ENCODE data around the gene FAM209B. TPM values are rescaled to one million over a fixed set of nuclear protein-coding genes. Genes with fewer than 3 reads are reported as not detected.

Gene FAM209B
- total RNA-seq, 1 experiment from 2014 or later, result 0.92 TPM

DNA sequence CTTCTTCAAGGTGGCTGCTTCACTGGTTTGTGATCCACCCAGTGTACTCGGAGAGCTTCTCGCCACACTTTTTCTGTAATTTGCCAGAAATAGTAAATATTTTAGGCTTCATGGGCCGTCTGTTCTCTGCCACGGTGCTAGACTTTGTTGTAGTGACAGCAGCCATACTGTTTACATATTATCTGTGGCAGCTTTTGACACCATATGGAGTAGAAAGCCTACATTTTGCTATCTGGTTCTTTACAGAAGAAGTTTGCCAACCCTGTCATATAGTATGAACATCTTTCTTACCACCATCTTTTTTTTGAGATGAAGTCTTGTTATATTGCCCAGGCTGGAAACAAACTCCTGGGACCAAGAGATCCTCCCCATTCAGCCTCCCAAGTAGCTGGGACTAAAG is 32.5 kb downstream of the FAM209B start:
- Histone ChIP-seq H4K8ac (replicated peaks; ENCODE audit: insufficient read length, low read depth, low read length) (no peak overlapping the region), H3K79me1 (ENCODE audit: insufficient read depth, low read depth, low read length, poor library complexity, severe bottlenecking) (no peaks in the 10 kb centered on the region), H3K4me2 (ENCODE audit: insufficient read depth, insufficient read length, low read length) (no peak overlapping the region), H3K23ac (ENCODE audit: insufficient read length, low read depth, low read length) (no peak overlapping the region), H3K23me2 (ENCODE audit: insufficient read length, low read depth, low read length, poor library complexity, severe bottlenecking) (no peaks in the 10 kb centered on the region), H4K5ac (ENCODE audit: insufficient read length, low read depth, low read length) (no peak overlapping the region), H3K4me1 (ENCODE audit: insufficient read depth, low read length) (no peaks in the 10 kb centered on the region), H3K18ac (ENCODE audit: insufficient read length, low read depth, low read length) (no peak overlapping the region), H3K56ac (ENCODE audit: insufficient read length, low read depth, low read length) (no peak overlapping the region), H4K91ac (ENCODE audit: insufficient read length, low read depth, low read length) (no peak overlapping the region), H2BK12ac (ENCODE audit: insufficient read length, low read depth, low read length) (no peak overlapping the region), H3T11ph (ENCODE audit: low read length) (no peak overlapping the region), H3K27me3 (ENCODE audit: insufficient read depth, low read length) (no peaks in the 10 kb centered on the region), H4K20me1 (ENCODE audit: control insufficient read depth, insufficient read depth, insufficient read length) (no peaks in the 10 kb centered on the region), H3K14ac (ENCODE audit: insufficient read depth, low read length) (no peak overlapping the region), H2BK20ac (ENCODE audit: low read depth, low read length, poor library complexity, severe bottlenecking) (no peak overlapping the region), H3K9ac (ENCODE audit: extremely low read depth, insufficient read length, low read length) (no peak overlapping the region), H3K9me3 (ENCODE audit: control insufficient read depth, low read depth, low read length) (no peaks in the 10 kb centered on the region), H2AK5ac (ENCODE audit: insufficient read length, low read length) (no peak overlapping the region), H2BK120ac (ENCODE audit: low read depth, low read length, poor library complexity, severe bottlenecking) (no peak overlapping the region), H2BK5ac (ENCODE audit: insufficient read length, low read length) (no peak overlapping the region), H2AFZ (ENCODE audit: low read length) (no peak overlapping the region), H3K27ac (ENCODE audit: insufficient read length, low read depth, low read length) (no peak overlapping the region), H2BK15ac (ENCODE audit: low read depth, low read length) (no peak overlapping the region), H3K79me2 (ENCODE audit: insufficient read depth, low read length) (no peaks in the 10 kb centered on the region), H3K4ac (ENCODE audit: low read depth, low read length) (no peak overlapping the region)
- H3K27me3 Mint-ChIP-seq (ENCODE audit: low read depth), result no peaks in the 10 kb centered on the region
- no CpG with 5 or more reads among the region's 4 CpGs for WGBS (ENCODE audit: extremely low coverage, insufficient read length, low lambda C conversion rate)
- H3K36me3 Mint-ChIP-seq (ENCODE audit: insufficient read depth in 1 of 3, low read depth in 3 of 3), result no peaks in the 10 kb centered on the region
- H3K4me3 Mint-ChIP-seq, result no peak overlapping the region
- H3K4me1 Mint-ChIP-seq, result peaks cover 6 to 8% of the 10 kb centered on the region in 2 experiments; a peak in 3 of 4 replicates
- TF ChIP-seq, protein P1, sequence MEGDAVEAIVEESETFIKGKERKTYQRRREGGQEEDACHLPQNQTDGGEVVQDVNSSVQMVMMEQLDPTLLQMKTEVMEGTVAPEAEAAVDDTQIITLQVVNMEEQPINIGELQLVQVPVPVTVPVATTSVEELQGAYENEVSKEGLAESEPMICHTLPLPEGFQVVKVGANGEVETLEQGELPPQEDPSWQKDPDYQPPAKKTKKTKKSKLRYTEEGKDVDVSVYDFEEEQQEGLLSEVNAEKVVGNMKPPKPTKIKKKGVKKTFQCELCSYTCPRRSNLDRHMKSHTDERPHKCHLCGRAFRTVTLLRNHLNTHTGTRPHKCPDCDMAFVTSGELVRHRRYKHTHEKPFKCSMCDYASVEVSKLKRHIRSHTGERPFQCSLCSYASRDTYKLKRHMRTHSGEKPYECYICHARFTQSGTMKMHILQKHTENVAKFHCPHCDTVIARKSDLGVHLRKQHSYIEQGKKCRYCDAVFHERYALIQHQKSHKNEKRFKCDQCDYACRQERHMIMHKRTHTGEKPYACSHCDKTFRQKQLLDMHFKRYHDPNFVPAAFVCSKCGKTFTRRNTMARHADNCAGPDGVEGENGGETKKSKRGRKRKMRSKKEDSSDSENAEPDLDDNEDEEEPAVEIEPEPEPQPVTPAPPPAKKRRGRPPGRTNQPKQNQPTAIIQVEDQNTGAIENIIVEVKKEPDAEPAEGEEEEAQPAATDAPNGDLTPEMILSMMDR (conservative IDR thresholded peaks at IDR 0.05), result no peak
- H3K27ac Mint-ChIP-seq, result no peak overlapping the region
- peaks cover 0 to 3% of the 10 kb centered on the region in 2 experiments; a peak in 1 of 5 replicates for H3K9me3 Mint-ChIP-seq
- no peak for DNase-seq
